Measurements from ENCODE around the gene SEMA4A.

SEMA4A gene

GRCh38 chr1:156124557-156125483, 28.6 kb upstream of the SEMA4A start:
- Histone ChIP-seq H3K27ac (ENCODE audit: extremely low read depth, low read depth, low read length) (peak overlapping the region; percentile 40), H3K4me3 (ENCODE audit: low read depth, low read length) (no peak overlapping the region), H3K36me3 (ENCODE audit: control insufficient read depth in 2 of 2, insufficient read depth in 1 of 2, low read length in 2 of 2) (peaks cover 0 to 6% of the 10 kb centered on the region in 2 experiments; a peak in 1 of 3 replicates), H3K4me1 (ENCODE audit: control insufficient read depth, insufficient read depth, low read length) (peaks cover 28% of the 10 kb centered on the region), H3K9me3 (ENCODE audit: control insufficient read depth, insufficient read depth, low read depth, low read length) (no peaks in the 10 kb centered on the region)
- ChIA-PET CTCF (interaction anchor here (0.6 to 25.6 kb wide), 6 partner anchors 9 to 100 kb away, joined by 3 to 1029 read pairs (median 6); partner anchors contain the start of gene LMNA), POLR2A (interaction anchor here (0.7 to 5.8 kb wide), 2 partner anchors 10 to 19 kb away, joined by 6 to 61 read pairs; partner anchors contain the start of gene LMNA)
- peak; percentile 91 for TF ChIP-seq WT1 (tag by site-specific recombination; IDR thresholded peaks at IDR 0.05)
- TF ChIP-seq PATZ1 (tag by site-specific recombination; IDR thresholded peaks at IDR 0.05): peak; percentile 74
- no peak for TF ChIP-seq ZNF707 (tag by site-specific recombination; IDR thresholded peaks at IDR 0.05)
- peak; percentile 80 for TF ChIP-seq SP7 (tag by site-specific recombination; IDR thresholded peaks at IDR 0.05)
- 0 out of 2 replicates have a peak, but pooled peaks have one; percentile 10 for TF ChIP-seq ZFHX2 (tag by site-specific recombination; conservative IDR thresholded peaks at IDR 0.05)
- peak; percentile 98 for TF ChIP-seq KLF1 (tag by site-specific recombination; IDR thresholded peaks at IDR 0.05)
- peak; percentile 57; the same call in 1 of the 2 replicates for TF ChIP-seq SCRT1 (tag by site-specific recombination; IDR thresholded peaks at IDR 0.05; ENCODE audit: borderline replicate concordance)
- TF ChIP-seq EGR2 (tag by site-specific recombination; IDR thresholded peaks at IDR 0.05; ENCODE audit: low read depth): 0 out of 2 replicates have a peak, but pooled peaks have one; percentile 25
- TF ChIP-seq PRDM10 (tag by site-specific recombination; IDR thresholded peaks at IDR 0.05): peak; percentile 77
- TF ChIP-seq HOXC10 (CRISPR knock-in tag; IDR thresholded peaks at IDR 0.05): no peak
- TF ChIP-seq ZNF776 (tag by site-specific recombination; IDR thresholded peaks at IDR 0.05; ENCODE audit: borderline replicate concordance): no peak
- peak; percentile 64 for TF ChIP-seq SP3 (tag by site-specific recombination; IDR thresholded peaks at IDR 0.05)
- peak; percentile 67; the same call in 1 of the 2 replicates for TF ChIP-seq SCRT2 (tag by site-specific recombination; IDR thresholded peaks at IDR 0.05)
- TF ChIP-seq BCL6B (tag by site-specific recombination; IDR thresholded peaks at IDR 0.05): no peak
- peak; percentile 60 for TF ChIP-seq SP2 (tag by site-specific recombination; IDR thresholded peaks at IDR 0.05)
- peak; percentile 95 for TF ChIP-seq KLF17 (tag by site-specific recombination; IDR thresholded peaks at IDR 0.05)

Measured in HEK293 (cell line).